ENCODE results near the gene NFATC2IP. TPM values are rescaled to one million over a fixed set of nuclear protein-coding genes. Genes with fewer than 3 reads are reported as not detected.

NFATC2IP gene
- total and polyA plus RNA-seq, 9 of the 15 experiments (the other 6 are each of a cell fraction or from before 2014, with no cell fraction given) = 15.6 to 106 (median 46.9) TPM

DNA sequence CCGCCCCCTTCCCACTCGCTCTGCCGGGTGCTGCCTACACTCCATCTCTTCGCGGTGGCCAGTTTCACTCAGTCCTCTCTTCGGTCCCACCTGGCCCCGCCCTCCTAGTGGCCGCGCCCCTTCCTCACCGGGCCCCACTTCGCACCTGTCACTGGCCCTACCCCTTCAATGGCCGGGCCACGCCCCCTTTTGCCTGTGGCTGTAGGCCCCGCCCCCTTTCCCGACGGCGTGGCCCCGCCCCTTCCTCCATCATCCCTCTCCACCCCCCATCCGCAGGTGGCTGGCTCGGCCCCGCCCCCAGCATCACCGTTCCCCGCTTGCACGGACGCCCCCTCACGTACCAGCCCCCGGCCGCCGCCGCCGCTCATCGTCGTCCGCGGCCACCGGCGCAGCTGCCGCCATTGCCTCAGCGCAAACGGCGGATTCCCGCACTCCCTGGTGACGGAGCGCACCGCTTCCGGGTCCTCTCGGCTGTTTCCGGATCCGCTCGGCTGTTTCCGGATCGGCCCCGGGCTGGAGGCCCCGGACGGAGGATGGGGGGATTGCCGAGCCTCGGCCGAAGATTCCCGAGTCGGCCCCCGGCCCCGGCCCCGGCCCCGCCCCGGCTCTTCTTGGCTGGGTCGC, 25.9 kb upstream of the NFATC2IP start, which contains the start of gene RABEP2 (continued):
- TF ChIP-seq, protein P1, sequence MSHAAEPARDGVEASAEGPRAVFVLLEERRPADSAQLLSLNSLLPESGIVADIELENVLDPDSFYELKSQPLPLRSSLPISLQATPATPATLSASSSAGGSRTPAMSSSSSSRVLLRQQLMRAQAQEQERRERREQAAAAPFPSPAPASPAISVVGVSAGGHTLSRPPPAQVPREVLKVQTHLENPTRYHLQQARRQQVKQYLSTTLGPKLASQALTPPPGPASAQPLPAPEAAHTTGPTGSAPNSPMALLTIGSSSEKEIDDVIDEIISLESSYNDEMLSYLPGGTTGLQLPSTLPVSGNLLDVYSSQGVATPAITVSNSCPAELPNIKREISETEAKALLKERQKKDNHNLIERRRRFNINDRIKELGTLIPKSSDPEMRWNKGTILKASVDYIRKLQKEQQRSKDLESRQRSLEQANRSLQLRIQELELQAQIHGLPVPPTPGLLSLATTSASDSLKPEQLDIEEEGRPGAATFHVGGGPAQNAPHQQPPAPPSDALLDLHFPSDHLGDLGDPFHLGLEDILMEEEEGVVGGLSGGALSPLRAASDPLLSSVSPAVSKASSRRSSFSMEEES (CRISPR knock-in tag; IDR thresholded peaks at IDR 0.05) = no peak
- TF ChIP-seq, protein P2, sequence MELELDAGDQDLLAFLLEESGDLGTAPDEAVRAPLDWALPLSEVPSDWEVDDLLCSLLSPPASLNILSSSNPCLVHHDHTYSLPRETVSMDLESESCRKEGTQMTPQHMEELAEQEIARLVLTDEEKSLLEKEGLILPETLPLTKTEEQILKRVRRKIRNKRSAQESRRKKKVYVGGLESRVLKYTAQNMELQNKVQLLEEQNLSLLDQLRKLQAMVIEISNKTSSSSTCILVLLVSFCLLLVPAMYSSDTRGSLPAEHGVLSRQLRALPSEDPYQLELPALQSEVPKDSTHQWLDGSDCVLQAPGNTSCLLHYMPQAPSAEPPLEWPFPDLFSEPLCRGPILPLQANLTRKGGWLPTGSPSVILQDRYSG (tag; conservative IDR thresholded peaks at IDR 0.05; ENCODE audit: low read depth) = no peak
- TF ChIP-seq, protein P3, sequence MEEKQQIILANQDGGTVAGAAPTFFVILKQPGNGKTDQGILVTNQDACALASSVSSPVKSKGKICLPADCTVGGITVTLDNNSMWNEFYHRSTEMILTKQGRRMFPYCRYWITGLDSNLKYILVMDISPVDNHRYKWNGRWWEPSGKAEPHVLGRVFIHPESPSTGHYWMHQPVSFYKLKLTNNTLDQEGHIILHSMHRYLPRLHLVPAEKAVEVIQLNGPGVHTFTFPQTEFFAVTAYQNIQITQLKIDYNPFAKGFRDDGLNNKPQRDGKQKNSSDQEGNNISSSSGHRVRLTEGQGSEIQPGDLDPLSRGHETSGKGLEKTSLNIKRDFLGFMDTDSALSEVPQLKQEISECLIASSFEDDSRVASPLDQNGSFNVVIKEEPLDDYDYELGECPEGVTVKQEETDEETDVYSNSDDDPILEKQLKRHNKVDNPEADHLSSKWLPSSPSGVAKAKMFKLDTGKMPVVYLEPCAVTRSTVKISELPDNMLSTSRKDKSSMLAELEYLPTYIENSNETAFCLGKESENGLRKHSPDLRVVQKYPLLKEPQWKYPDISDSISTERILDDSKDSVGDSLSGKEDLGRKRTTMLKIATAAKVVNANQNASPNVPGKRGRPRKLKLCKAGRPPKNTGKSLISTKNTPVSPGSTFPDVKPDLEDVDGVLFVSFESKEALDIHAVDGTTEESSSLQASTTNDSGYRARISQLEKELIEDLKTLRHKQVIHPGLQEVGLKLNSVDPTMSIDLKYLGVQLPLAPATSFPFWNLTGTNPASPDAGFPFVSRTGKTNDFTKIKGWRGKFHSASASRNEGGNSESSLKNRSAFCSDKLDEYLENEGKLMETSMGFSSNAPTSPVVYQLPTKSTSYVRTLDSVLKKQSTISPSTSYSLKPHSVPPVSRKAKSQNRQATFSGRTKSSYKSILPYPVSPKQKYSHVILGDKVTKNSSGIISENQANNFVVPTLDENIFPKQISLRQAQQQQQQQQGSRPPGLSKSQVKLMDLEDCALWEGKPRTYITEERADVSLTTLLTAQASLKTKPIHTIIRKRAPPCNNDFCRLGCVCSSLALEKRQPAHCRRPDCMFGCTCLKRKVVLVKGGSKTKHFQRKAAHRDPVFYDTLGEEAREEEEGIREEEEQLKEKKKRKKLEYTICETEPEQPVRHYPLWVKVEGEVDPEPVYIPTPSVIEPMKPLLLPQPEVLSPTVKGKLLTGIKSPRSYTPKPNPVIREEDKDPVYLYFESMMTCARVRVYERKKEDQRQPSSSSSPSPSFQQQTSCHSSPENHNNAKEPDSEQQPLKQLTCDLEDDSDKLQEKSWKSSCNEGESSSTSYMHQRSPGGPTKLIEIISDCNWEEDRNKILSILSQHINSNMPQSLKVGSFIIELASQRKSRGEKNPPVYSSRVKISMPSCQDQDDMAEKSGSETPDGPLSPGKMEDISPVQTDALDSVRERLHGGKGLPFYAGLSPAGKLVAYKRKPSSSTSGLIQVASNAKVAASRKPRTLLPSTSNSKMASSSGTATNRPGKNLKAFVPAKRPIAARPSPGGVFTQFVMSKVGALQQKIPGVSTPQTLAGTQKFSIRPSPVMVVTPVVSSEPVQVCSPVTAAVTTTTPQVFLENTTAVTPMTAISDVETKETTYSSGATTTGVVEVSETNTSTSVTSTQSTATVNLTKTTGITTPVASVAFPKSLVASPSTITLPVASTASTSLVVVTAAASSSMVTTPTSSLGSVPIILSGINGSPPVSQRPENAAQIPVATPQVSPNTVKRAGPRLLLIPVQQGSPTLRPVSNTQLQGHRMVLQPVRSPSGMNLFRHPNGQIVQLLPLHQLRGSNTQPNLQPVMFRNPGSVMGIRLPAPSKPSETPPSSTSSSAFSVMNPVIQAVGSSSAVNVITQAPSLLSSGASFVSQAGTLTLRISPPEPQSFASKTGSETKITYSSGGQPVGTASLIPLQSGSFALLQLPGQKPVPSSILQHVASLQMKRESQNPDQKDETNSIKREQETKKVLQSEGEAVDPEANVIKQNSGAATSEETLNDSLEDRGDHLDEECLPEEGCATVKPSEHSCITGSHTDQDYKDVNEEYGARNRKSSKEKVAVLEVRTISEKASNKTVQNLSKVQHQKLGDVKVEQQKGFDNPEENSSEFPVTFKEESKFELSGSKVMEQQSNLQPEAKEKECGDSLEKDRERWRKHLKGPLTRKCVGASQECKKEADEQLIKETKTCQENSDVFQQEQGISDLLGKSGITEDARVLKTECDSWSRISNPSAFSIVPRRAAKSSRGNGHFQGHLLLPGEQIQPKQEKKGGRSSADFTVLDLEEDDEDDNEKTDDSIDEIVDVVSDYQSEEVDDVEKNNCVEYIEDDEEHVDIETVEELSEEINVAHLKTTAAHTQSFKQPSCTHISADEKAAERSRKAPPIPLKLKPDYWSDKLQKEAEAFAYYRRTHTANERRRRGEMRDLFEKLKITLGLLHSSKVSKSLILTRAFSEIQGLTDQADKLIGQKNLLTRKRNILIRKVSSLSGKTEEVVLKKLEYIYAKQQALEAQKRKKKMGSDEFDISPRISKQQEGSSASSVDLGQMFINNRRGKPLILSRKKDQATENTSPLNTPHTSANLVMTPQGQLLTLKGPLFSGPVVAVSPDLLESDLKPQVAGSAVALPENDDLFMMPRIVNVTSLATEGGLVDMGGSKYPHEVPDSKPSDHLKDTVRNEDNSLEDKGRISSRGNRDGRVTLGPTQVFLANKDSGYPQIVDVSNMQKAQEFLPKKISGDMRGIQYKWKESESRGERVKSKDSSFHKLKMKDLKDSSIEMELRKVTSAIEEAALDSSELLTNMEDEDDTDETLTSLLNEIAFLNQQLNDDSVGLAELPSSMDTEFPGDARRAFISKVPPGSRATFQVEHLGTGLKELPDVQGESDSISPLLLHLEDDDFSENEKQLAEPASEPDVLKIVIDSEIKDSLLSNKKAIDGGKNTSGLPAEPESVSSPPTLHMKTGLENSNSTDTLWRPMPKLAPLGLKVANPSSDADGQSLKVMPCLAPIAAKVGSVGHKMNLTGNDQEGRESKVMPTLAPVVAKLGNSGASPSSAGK (IDR thresholded peaks at IDR 0.05) = no peak
- no peak for TF ChIP-seq HNRNPL (IDR thresholded peaks at IDR 0.05; ENCODE audit: low read depth, low read length)
- no peak for TF ChIP-seq NEUROD1 (IDR thresholded peaks at IDR 0.05; ENCODE audit: borderline replicate concordance, low read depth, low read length, partially characterized antibody)
- no peak for TF ChIP-seq CHCHD3 (CRISPR knock-in tag; IDR thresholded peaks at IDR 0.05)
- TF ChIP-seq BRD9 (IDR thresholded peaks at IDR 0.05; ENCODE audit: low read depth, partially characterized antibody) = no peak
- peak; percentile 48 for TF ChIP-seq HMGN3 (IDR thresholded peaks at IDR 0.05; ENCODE audit: borderline replicate concordance, extremely low read depth, insufficient read length, low read depth, low read length)
- no peak for TF ChIP-seq DNMT1 (IDR thresholded peaks at IDR 0.05)
- no peak for TF ChIP-seq PHB2 (IDR thresholded peaks at IDR 0.05; ENCODE audit: low read depth)
- TF ChIP-seq, protein P4, sequence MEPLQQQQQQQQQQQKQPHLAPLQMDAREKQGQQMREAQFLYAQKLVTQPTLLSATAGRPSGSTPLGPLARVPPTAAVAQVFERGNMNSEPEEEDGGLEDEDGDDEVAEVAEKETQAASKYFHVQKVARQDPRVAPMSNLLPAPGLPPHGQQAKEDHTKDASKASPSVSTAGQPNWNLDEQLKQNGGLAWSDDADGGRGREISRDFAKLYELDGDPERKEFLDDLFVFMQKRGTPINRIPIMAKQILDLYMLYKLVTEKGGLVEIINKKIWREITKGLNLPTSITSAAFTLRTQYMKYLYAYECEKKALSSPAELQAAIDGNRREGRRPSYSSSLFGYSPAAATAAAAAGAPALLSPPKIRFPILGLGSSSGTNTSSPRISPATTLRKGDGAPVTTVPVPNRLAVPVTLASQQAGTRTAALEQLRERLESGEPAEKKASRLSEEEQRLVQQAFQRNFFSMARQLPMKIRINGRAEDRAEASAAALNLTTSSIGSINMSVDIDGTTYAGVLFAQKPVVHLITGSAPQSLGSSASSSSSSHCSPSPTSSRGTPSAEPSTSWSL (CRISPR knock-in tag; IDR thresholded peaks at IDR 0.05; ENCODE audit: borderline replicate concordance) = no peak
- TF ChIP-seq ZNF316 (IDR thresholded peaks at IDR 0.05) = no peak

All from K562 (cell line).